ENCODE results near the gene FAM200A.
"Not testable (repeated sequence)": the region's sequence is repeated elsewhere in the genome, so short reads cannot be mapped to it uniquely, and the experiment has no call there.

The FAM200A gene

DNA sequence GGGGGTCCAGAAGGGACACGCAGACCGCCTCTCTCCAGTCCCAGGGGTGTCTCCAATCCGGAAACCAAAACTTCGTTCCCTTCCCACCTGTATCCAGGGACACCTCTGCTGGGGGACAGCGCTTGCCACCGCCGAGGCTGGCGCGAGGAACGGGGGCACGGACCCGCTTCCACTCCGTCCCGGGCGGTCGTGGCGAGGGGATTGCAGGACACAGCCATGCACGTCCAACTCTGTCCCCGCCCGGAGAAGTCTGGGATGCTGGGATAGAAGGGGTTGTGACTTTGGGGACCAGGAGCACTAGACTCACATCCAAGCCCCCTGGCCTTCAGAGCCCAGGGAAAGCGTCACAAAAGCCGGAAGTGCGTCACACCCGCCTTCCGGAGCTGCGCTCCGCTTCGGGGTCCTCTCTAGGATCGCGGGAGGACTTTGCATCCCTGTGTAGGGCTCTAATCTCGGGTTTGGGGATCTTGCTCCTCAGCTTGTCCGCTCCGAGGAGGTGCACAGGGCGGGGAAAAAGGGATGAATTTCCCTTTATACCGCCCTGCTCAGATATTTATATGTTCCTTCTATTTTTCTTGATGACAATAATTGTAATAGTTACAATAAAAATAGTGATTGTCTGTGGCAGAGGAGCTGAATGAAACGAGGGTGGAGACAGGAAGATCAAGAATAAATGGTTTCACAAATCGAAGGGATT is at the start of gene FAM200A:
TSS of gene FAM200A (minus strand) at position 348 of the 697 bp plus-strand sequence. CDS start 3,707 bp downstream, outside the sequence.
- peak; percentile 79 for DNase-seq (ENCODE audit: low read depth)

DNA sequence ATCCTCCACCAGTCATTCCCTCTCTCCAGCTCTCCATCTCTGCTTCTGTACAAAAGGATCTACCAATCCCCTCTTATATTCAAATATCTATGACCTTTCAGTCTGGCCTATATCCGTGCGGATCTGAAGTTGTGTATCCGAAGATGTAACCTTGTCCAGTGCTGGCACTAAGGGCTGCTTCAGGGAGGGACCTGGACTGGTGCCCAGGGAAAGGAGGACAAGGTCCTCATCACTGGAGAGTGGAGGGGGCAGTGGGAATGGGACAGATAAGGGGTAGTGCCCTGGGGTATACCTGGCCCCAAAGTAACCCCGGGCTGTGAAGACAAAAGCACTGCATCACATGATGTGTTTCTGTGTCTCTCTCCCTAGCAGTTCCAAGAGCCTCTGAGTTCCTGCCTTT is 47.9 kb upstream of the FAM200A start:
- no peak for DNase-seq (ENCODE audit: low read depth)

DNA sequence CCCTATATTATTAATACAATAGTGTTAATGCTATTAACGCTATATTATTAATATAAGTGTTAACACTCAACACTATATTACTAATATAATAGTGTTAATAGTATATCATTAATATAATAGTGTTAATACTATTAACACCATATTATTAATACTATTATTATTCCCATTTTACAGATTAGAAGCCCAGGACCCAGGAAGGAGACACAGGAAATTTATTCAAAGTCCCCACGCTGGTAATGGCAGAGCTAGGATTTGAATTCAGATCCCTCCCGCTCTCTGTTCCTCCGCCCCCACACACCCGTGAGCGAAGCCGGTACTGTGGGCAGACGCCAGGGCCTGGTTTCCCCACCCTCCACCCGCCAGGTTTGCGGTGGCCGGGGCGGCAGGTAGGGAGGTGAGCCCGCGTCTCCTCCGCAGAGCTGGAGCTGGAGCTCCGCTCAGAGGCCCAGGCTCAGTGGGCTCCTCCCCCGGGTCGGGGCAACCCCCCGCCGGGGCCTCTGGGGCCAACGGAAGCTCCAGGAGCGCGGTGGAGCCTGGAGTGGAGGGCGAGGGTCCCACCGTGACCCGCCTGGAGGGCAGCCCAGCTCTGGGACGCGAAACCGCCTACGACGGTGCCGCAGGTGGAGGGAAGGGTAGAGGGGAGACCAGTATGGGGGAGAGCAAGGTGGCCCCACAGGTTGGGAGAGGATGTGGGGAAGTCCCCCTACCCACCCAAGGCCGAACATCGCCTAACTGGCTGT is 46.0 kb upstream of the FAM200A start, which contains the start of gene TMEM225B:
TSS of gene TMEM225B (plus strand) at position 506 of the 740 bp plus-strand sequence. CDS start 6,122 bp downstream, outside the sequence.
- peak; percentile 20 for DNase-seq (ENCODE audit: low read depth)

DNA sequence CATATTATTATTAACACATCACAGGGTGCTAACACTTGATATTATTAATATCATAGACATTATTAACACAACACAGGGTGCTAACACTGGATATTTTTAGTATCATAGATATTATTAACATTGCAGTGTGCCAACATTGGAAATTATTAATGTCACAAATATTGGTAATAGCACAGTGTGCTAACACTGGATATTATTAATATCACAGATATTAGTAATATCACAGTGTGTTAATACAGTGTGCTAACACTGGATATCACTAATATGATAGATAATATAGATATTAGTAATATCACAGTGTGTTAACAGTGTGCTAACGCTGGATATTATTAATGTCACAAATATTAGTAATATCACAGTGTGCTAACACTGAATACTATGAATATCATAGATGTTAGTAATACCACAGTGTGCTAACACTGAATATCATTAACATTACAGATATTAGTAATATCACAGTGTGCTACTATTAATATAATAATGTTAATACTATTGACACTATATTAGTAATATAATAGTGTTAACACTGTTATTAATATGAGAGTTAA is 44.6 kb upstream of the FAM200A start:
- DNase-seq (ENCODE audit: low read depth), result no peak

DNA sequence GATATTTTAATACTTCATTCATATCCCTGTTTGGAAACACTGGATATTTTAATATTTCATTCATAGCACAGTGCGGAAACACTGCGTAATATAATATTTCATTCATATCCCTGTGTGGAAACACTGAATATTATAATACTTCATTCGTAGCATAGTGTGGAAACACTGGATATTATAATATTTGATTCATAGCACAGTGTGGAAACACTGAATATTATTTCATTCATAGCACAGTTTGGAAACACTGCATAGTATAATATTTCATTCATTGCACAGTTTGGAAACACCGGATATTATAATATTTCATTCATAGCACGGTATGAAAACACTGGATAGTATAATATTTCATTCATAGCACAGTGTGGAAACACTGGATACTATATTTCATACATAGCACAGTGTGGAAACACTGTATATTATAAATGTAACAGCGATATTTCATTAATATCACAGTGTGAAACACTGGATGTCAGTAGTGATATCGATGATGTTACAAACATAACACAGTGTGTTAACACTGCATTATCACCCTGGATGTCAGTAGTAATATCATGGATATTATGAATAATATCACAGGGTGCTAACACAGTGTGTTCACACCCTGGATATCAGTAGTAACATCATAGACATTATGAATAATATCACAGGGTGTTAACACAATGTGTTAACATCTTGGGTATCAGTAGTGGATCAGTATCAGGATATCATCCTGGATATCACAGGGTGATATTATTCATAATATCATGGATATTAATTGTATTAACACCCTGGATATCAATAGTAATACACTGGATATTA is 43.2 kb upstream of the FAM200A start:
- no peak for DNase-seq (ENCODE audit: low read depth)

DNA sequence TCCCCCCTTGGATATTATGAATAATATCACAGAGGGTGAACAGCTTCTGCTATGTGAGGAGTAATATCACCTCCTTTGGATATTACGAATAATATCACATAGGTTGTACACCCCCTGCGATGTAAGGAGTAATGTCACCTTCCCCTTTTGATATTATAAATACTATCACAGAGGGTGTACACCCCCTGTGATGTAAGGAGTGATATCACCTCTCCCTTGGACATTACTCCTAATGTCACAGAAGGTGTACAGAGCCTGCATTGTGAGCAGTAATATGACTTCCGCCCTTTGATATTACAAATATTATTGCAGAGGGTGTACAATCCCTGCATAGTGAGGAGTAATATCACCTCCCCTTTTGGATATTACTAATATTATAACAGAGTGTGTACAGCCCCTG is 37.0 kb upstream of the FAM200A start:
- DNase-seq (ENCODE audit: low read depth), result no peak

DNA sequence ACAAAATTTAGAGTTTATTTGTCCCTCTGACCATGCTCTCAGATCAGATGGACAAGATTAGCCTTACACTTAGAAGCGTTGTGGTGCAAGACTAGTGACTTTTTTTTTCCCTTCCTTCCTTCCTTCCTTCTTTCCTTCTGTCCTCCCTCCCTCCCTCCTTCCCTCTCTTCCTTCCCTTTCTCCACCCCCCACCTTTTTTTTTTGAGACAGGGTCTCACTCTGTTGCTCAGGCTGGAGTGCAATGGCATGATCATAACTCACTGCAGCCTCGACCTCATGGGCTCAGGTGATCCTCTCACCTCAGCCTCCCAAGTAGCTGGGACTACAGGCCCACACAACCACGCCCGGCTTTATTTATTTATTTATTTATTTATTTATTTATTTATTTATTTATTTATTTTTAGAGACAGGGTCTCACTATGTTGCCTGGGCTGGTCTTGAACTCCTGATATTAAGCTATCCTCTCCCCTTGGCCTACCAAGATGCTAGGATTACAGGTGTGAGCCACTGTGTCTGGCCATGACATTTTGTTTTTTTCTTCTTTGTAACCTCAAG is 28.9 kb upstream of the FAM200A start:
- not testable (repeated sequence) for DNase-seq (ENCODE audit: low read depth)

DNA sequence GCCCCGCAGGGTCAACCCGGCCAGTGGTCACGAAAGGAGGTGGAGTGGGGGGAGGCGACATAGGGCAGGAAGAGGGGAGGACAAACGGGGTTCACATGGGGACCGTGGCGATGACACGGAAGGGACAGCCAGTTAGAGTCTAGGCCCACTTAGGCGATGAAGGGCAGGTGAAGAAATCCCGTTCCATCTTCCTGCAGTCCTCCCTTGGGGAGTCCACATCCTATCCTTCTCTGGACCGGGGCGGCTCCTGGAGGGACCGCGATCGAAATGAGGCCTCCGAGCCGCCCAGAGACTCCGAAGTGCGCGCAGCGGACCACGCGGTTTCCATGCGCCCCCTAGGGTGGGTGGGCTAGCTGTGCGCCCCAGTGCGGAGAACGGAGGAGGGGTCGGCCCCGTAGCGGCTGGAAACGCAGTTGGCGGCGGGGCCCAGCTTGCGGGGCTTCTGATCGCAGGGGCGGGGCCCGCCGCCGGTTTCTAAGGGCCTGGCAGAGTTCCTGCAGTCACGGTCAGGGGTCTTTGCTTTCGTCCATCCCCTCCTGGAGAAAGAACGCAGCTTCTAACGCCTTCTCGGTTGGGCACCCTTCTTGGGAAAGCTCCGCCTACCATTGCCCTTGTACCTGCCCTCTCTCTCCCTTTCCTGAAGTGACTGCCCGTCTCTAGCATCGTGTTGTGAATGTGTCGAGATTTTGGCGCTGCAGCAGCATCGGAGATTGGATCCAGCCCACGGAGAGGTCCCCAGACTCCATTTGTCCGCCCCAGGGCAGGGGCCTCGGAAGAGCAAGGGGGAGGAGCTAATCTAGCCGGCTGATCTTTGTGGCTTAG is 28.3 kb upstream of the FAM200A start:
- DNase-seq (ENCODE audit: low read depth), result peak; percentile 47

DNA sequence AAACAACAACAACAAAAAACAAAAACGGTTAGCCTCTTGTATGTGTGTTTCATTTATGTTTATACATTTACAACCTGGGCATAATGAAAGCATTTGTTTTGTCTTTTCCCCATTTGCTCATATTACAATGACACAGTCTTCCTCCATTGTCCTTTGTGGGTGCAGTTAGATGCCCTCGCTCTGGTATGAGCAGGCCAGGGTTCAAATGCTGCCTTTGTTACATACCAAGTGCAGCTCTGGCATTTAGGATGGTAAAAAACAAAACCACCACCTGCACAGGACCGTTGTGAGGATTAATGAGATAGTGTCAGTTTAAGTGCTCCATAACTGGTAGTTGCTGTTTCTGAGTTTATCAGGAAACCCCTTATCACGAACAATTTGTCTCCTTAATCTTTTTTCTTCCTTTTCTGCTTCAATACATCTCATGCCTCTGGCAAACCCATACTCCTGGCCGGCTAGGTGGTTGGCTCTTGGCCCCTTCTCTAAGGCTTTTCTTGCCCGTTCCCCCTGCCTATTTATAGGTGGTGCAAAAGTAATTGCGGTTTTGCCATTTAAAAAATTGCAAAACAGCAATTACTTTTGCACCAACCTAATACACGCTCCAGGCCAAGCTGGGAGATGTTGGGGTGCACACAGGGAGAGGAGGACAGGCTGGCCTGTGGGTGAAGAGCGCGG is 27.5 kb upstream of the FAM200A start:
- DNase-seq (ENCODE audit: low read depth), result no peak

DNA sequence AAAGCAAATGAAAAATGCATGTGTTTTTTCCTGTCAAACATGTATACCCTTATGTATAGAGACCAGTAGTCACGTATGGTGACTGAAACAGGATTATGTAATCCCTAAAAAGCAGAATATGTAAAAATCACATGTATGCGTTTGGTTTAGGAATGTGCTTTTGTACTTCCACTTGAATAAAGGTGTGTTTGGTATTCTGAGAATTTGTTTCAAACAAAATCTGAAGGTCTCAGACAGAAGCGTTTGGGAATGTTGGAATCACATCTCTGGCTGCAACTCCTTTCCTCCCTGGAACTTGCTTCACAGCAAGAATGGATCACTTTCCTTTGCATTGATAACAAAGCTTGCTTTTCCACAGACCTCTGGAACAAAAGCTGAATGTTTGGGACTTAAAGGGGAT is 24.3 kb upstream of the FAM200A start:
- DNase-seq (ENCODE audit: low read depth), result no peak

DNA sequence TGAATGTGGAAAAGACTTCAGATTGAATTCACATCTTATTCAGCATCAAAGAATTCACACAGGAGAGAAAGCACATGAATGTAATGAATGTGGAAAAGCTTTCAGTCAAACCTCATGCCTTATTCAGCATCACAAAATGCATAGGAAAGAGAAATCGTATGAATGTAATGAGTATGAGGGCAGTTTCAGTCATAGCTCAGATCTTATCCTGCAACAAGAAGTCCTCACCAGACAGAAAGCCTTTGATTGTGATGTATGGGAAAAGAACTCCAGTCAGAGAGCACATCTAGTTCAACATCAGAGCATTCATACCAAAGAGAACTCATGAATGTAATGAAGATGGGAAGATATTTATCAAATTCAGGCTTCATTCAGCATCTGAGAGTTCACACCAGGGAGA is 21.3 kb upstream of the FAM200A start:
- no peak for DNase-seq (ENCODE audit: low read depth)

DNA sequence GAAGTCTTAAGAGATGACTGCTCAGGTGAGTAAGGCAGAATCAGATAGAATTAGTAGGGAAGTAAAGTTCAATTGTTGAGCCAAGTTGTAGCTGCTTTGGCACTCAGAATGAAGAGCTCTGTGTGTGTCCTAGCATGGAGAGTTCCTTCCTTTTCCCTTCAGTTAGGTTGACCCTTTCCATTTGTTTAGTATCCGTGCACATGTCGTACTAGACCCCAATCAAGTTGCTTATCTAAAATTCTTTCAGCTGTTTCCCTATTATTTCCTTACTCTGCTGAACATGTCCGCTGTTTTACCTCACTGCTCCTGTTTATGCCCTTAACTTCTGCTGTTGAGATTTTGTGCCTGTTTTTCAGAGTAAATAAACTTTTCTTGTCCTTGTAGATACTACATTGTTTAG is 19.9 kb upstream of the FAM200A start:
- DNase-seq (ENCODE audit: low read depth), result no peak

DNA sequence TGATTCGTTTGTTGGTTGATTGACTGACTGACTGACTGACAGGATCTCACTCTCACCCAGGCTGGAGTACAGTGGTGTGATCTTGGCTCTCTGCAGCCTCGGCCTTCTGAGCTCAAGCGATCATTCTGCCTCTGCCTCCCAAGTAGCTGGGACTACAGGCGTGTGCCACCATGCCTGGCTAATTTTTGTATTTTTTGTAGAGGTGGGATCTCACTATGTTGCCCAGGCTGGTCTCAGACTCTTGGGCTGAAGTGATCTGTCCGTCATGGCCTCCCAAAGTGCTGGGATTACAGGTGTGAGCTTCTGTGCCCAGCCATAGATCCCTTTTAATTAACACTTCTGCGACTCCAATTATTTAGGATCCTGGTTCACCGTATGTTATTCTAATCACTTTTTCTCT is 16.9 kb upstream of the FAM200A start:
- DNase-seq (ENCODE audit: low read depth), result not testable (repeated sequence)

DNA sequence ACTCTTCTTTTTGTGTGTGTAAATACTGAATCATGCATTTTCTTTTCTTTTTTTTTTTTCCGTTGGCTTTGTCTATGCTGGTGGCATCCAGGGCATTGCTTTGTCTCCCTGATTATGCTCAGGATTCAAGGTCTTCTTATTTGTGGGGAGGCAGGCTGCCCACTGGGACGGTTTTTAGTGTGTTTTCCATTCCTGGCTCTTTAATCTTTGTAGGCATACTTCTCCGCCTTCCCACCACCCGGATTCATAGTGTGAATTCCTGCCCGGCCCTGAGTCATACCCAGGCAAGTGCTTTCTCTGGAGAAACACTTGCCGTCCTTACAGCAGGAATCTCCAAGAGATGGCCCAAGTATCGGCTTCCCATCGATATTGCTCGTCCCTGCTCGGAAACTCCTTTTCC is 11.7 kb upstream of the FAM200A start:
- DNase-seq (ENCODE audit: low read depth), result no peak

DNA sequence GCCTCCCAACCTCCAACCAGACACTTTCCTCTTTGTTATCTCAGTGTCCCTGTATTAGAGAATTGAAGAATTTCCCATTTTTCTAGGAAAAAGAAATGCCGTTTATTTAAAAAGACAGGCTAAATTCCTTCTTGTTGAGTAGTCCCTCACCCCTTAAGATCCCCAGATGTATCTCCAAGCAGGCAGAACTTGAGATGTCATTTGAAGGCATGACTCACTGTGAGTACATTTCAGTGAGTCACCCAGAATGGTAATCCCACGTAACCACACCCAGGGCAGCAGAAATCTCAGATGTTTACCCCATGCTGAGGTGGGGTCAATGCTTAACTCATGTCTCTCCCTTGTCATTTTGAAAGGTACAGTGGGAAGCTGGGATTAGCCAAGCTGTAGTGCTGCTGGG is 10.9 kb upstream of the FAM200A start:
- DNase-seq (ENCODE audit: low read depth), result peak; percentile 39

DNA sequence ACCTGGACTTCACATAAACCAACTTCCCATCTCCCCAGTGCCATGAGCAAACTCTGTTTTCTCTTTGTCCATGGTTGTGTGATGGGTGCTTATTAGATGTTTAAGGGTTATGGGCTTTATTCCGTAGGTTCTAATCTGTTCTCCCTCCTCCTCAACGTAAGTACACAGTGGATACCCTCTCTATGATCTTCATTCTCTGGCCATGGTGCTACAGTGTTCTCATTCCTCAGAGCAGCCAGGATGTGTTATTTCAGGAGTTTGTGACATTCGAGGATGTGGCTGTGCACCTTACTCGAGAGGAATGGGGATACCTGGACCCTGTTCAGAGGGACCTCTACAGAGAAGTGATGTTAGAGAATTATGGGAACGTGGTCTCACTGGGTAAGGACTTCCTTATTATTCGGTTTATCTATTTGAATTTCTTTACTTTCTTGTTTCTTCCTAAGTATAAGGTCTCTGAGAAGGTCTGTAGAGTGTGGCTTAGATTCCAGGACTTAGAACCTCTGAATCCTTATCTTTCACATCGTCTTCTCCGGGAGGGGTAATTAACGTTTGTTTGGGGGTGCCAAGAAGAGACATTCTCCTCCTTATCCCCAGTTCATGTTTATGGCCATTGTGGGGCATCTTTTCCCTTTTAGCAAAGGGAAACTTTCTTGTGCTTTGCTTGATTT is 10.3 kb upstream of the FAM200A start:
- no peak for DNase-seq (ENCODE audit: low read depth)

DNA sequence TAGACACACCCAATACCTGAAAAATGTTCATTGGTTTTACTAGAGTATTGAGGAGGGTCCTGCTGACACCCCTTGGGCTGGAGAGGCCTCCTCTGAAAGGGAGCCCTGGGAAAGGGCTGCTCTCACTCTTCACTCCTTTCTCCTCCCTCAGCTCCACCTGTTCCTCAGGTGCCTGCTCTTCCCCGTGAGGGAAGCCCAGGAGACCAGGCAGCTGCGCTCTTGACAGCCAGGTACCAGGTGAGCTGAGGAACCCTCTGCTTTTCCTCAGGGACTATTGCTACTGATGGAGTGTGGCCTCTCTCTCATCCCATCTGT is 9.8 kb upstream of the FAM200A start:
- DNase-seq (ENCODE audit: low read depth), result no peak

DNA sequence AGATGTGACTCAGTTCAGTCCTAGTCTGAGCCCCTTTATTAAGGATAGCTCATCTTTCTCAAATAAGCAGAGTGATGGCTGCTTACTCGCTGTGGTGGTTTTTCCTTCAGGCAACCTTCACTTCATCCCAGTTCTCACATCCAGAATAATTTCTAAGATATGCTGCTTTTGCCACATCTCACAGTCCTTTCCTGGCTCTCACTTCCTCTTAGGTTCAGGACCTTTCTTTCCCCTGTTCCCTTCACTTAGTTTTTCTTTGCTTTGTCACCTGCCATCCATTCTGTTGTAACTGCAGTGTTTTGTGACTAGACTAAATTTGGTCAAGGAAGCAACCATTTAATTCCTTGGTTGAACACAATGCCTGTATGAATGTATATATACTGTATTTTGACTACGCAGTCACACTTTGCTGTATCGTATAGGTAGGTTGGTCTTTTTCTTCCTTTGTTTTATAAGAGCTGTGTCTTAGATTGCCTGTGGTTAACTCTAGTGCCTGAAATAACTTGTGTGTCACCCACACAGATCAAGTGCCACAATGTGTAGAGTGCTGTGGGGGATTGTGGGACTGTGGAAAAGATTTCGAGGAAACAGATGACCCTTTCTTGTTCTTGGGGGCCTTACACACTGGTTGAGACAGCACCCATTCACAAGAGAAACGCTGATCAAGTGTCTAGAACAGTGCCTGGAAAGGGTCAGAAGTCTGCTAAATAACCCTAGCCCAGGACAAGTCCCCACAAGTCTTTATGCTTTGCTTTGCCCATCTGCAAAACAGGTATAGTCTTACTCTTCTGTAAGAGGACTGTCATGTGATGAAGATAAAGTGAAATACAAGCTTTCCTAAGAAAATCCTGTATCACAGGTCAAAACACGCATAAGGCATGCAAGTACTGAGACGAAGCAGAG is 9.2 kb upstream of the FAM200A start:
- DNase-seq (ENCODE audit: low read depth), result no peak
